Mucosa of rectum (tissue), 2 donors: ENCODE results near the gene STRADA.
A peak's percentile ranks its signal among the peaks of the same experiment; 100 is the strongest.

Source experiments
- H3K27ac ChIP-seq, 2 donors: one replicate each; pipeline ENCODE4 v1.7.0; 2013; ENCODE audit warnings: inconsistent platforms in 2 of 2, low read depth in 2 of 2, low read length in 2 of 2
- H3K27me3 ChIP-seq, 2 donors: one replicate each; pipeline ENCODE4 v1.7.0; 2013; ENCODE audit warnings: low read length in 2 of 2; ENCODE audit not compliant: control insufficient read depth in 2 of 2, insufficient read depth in 2 of 2
- H3K36me3 ChIP-seq, 2 donors: one replicate each; pipeline ENCODE4 v1.7.0; 2013; ENCODE audit warnings: low read length in 2 of 2; ENCODE audit not compliant: control insufficient read depth in 2 of 2, insufficient read depth in 2 of 2
- H3K4me1 ChIP-seq, 2 donors: one replicate each; pipeline ENCODE4 v1.7.0; 2013; ENCODE audit warnings: low read length in 2 of 2, mild to moderate bottlenecking in 1 of 2; ENCODE audit not compliant: control insufficient read depth in 2 of 2, insufficient read depth in 2 of 2
- H3K4me3 ChIP-seq, 2 donors: one replicate each; pipeline ENCODE4 v1.7.0; 2013; ENCODE audit warnings: low read length in 2 of 2
- H3K9ac ChIP-seq, 2 donors: one replicate each; pipeline ENCODE4 v1.7.0; 2013; ENCODE audit warnings: low read length in 2 of 2, low read depth in 1 of 2, mild to moderate bottlenecking in 1 of 2
- H3K9me3 ChIP-seq, 2 donors: one replicate each; pipeline ENCODE4 v1.7.0; 2013; ENCODE audit warnings: low read length in 2 of 2; ENCODE audit not compliant: control insufficient read depth in 2 of 2
- donor health status: healthy.
- donor health status: Normal muscosa, but diverticular disease.

The STRADA gene

GRCh38 chr17:63698381-63698885 is 43.2 kb downstream of the STRADA start:
- Histone ChIP-seq H3K36me3 (peaks cover 8 to 14% of the 10 kb centered on the region in 2 donors), H3K4me3 (peak overlapping the region; percentile 60 to 67), H3K4me1 (peaks cover 14 to 19% of the 10 kb centered on the region in 2 donors), H3K27ac (peak overlapping the region; percentile 44 to 80), H3K9me3 (no peaks in the 10 kb centered on the region), H3K9ac (peak overlapping the region; percentile 24 to 54), H3K27me3 (no peaks in the 10 kb centered on the region)

DNA sequence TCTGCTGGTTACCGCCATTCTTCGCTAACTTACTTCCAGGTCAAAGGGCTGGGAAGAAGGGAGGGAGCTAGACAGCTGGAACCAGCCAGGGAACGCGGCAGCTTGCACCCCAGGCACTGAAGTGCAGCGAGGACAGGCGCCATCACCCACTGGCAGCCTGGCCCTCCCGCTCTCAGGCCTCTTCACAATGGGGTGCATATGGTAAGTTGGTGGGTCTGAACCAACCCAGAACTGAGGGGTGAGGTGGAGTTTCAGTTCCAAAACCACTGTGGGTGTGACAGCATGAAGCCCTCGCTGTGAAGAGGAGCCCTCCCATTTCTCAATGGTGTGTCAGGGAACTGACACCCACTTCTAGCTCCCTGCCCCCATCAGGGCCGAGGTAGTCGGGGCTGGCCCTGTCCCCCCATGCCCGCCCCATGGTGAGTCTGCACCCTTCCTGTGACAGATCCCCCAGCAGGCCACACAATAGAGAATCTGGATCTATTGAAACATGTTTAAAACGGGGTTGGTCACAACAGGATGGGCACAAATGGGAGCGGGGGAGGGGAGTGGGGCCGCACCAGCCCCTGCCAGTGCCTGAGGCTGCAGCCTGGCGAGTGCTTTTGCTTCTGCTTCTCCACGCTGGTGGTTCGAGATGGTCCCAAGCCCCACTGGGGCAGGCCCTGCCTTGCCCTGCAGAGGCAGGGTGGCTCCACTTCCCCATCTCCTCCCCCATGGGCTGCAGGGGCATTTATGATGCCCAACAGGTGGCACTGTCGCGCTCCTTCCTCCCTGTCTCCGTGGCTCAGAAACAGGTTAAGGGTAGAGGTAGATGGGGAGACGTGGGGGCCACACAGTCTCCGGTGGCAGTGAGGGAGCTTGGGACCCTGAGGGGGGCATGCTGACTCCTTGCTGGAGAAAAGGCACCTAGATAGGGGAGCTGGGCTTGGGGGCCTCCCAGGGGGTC is 44.0 kb downstream of the STRADA start:
- Histone ChIP-seq H3K4me1 (peaks cover 14 to 19% of the 10 kb centered on the region in 2 donors), H3K36me3 (peaks cover 15 to 16% of the 10 kb centered on the region in 2 donors), H3K27ac (peak overlapping the region; percentile 18 to 80), H3K27me3 (no peaks in the 10 kb centered on the region), H3K9me3 (no peaks in the 10 kb centered on the region), H3K4me3 (peak overlapping the region; percentile 60 to 67), H3K9ac (peak overlapping the region; percentile 24 to 26)

DNA sequence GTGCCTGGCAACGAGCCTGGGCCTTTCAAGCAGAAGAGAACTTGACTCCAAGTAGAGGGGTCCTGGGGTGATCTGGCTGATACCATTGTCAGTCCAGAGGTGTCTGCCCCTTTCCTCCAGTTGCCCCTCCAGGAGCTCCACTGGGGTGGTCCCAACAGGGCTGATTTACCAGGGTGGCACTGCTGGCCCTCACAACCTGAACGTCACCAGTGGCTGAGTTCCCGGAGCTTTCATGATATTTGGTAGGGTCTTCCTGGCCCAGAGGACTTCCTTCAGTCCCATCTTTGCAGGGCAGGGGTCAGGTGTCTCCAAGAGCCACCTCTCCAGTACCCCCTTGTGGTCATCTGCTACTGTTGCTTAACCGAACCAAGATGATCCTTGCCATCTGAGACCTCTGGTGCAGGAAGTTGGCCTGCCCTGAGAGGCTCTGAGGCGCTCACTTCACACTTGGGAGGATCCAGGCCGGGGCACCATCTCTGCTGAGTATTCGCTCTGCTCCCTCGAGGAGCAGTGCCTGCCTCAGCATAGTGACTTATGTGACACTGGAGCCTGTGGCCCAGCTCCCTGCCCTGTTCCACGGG is 45.1 kb downstream of the STRADA start:
- Histone ChIP-seq H3K4me1 (peaks cover 14 to 19% of the 10 kb centered on the region in 2 donors), H3K36me3 (peaks cover 23 to 26% of the 10 kb centered on the region in 2 donors), H3K27me3 (no peaks in the 10 kb centered on the region), H3K4me3 (peak overlapping the region in 1 of 2 donors; percentile 67), H3K9ac (peak overlapping the region in 1 of 2 donors; percentile 24), H3K27ac (peak overlapping the region in 1 of 2 donors; percentile 80), H3K9me3 (no peaks in the 10 kb centered on the region)

- H3K27ac ChIP-seq, result no peak overlapping the region
Observed at GRCh38 chr17:63695889-63696288, 45.7 kb downstream of the STRADA start.

GRCh38 chr17:63694950-63695773 is 46.4 kb downstream of the STRADA start:
- Histone ChIP-seq H3K27me3 (no peaks in the 10 kb centered on the region), H3K4me1 (peaks cover 11 to 12% of the 10 kb centered on the region in 2 donors), H3K4me3 (no peak overlapping the region), H3K36me3 (peaks cover 36 to 39% of the 10 kb centered on the region in 2 donors), H3K9me3 (no peaks in the 10 kb centered on the region), H3K9ac (no peak overlapping the region), H3K27ac (peak overlapping the region in 1 of 2 donors; percentile 23)

More at GRCh38 chr17:63695889-63696288, 45.7 kb downstream of the STRADA start:
- Histone ChIP-seq H3K4me1 (peaks cover 11 to 13% of the 10 kb centered on the region in 2 donors), H3K9me3 (no peaks in the 10 kb centered on the region), H3K9ac (no peak overlapping the region), H3K4me3 (no peak overlapping the region), H3K36me3 (peaks cover 29 to 32% of the 10 kb centered on the region in 2 donors), H3K27me3 (no peaks in the 10 kb centered on the region)

DNA sequence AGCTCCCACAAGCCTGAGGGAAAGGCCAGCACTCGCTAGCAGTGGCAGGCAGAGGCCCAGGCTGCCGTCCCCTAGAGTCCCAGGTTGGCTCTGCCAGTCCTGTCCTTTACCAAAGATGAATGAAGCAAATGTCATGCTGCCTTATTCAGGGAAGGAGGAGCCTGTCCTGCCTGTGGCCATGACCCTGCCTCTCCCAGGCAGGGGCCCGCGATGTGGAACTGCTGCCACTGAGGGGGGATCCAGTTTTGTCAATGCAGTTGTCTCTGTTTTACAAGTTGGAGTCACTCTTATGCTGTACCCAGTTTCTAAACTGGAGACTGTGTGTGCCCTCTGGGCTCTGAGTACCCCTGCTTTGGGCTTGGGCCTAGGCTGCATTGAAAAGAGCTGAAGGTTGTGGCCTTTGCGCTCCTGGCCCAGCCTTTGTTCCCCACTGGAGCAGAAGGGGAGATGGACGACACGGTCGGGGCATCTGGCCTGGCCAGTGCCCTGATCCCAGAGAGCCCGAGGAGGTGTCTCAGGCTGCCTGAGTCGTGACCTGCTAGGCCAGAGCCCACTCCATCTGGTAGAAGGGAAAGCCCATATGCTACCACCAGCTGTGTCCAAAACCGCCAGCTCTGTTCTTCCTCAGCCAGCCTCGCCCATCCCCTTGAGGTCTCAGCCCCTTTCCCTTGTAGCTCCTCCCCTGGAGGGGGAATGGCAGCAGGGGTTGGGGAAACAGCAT is 47.2 kb downstream of the STRADA start:
- Histone ChIP-seq H3K9ac (no peak overlapping the region), H3K27me3 (no peaks in the 10 kb centered on the region), H3K27ac (peak overlapping the region in 1 of 2 donors; percentile 23), H3K36me3 (peaks cover 42 to 47% of the 10 kb centered on the region in 2 donors), H3K4me1 (peaks cover 11 to 12% of the 10 kb centered on the region in 2 donors), H3K4me3 (no peak overlapping the region), H3K9me3 (no peaks in the 10 kb centered on the region)

DNA sequence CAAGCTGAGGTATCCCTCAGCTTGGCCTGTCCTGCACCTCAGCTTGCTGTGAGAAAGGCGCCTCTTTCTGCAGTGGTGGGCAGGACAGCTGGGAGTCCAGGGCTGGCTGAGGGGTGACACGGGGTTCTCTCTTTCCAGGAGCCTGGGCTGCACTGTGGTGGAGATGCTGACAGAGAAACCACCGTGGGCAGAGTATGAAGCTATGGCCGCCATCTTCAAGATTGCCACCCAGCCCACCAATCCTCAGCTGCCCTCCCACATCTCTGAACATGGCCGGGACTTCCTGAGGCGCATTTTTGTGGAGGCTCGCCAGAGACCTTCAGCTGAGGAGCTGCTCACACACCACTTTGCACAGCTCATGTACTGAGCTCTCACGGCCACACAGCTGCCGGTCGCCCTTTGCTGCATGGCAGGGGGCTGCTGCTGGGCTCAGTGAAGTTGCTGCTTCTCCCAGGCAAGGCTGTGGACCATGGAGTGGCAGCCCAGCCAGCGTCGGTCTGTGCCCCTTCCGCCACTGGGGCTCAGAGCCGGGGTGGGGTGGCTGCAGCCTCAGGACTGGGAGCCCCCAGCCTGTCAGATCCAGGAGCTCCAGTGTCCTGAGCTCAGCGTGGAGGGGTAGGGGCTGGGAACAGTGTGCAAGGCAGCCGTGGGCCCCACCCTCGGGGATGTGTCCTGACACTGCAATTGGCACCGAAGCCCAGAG is 48.0 kb downstream of the STRADA start:
- H3K36me3 ChIP-seq, result peaks cover 50 to 55% of the 10 kb centered on the region in 2 donors
- no peaks in the 10 kb centered on the region for H3K27me3 ChIP-seq
- no peak overlapping the region for H3K27ac ChIP-seq
- peaks cover 11 to 12% of the 10 kb centered on the region in 2 donors for H3K4me1 ChIP-seq
- H3K9ac ChIP-seq, result no peak overlapping the region
- H3K9me3 ChIP-seq, result no peaks in the 10 kb centered on the region
- H3K4me3 ChIP-seq, result no peak overlapping the region

- no peak overlapping the region for H3K27ac ChIP-seq
- peaks cover under 1 to 7% of the 10 kb centered on the region in 2 donors for H3K4me1 ChIP-seq
Observed at GRCh38 chr17:63692195-63692816, 49.3 kb downstream of the STRADA start.

More at GRCh38 chr17:63692195-63692816, 49.3 kb downstream of the STRADA start:
- Histone ChIP-seq H3K9me3 (no peaks in the 10 kb centered on the region), H3K27me3 (no peaks in the 10 kb centered on the region), H3K36me3 (peaks cover 57 to 58% of the 10 kb centered on the region in 2 donors), H3K9ac (no peak overlapping the region), H3K4me3 (no peak overlapping the region)
